Karpas-422 (cell line): ENCODE data around the gene COL16A1. TPM values are rescaled to one million over a fixed set of nuclear protein-coding genes. Genes with fewer than 3 reads are reported as not detected.

Experiments
- DNase-seq: peaks from one replicate; pipeline ENCODE4 v3.0.0-alpha.2; 2015
- H2AFZ ChIP-seq: fragments of 200-600 bp; sonication (generic); 2 replicates; pipeline ENCODE4 v1.6.1; 2014; ENCODE audit warnings: antibody characterized with exemption, low read length, mixed read lengths
- H3K27ac ChIP-seq: fragments of 200-600 bp; sonication (generic); 2 replicates; pipeline ENCODE4 v1.5.1; 2014; ENCODE audit warnings: mild to moderate bottlenecking, low read length, moderate library complexity
- H3K27me3 ChIP-seq: fragments of 200-600 bp; sonication (generic); 2 replicates; pipeline ENCODE4 v1.6.1; 2014; ENCODE audit warnings: low read length, mixed read lengths
- H3K36me3 ChIP-seq: fragments of 200-600 bp; sonication (generic); 2 replicates; pipeline ENCODE4 v1.6.1; 2014; ENCODE audit warnings: low read length, mixed read lengths; ENCODE audit not compliant: insufficient read depth
- H3K4me1 ChIP-seq: fragments of 200-600 bp; sonication (generic); 2 replicates; pipeline ENCODE4 v1.6.1; 2014; ENCODE audit warnings: mild to moderate bottlenecking, low read length, mixed read lengths
- H3K4me2 ChIP-seq: fragments of 200-600 bp; sonication (generic); 2 replicates; pipeline ENCODE4 v1.6.1; 2014; ENCODE audit warnings: low read length, low read depth, mild to moderate bottlenecking; ENCODE audit not compliant: poor library complexity, severe bottlenecking
- H3K4me3 ChIP-seq: fragments of 200-600 bp; sonication (generic); 2 replicates; pipeline ENCODE4 v1.5.1; 2014; ENCODE audit warnings: mild to moderate bottlenecking, antibody characterized with exemption, low read length, mixed read lengths
- H3K79me2 ChIP-seq: fragments of 200-600 bp; sonication (generic); 2 replicates; pipeline ENCODE4 v1.6.1; 2014; ENCODE audit warnings: mild to moderate bottlenecking, low read length, mixed read lengths
- H3K9ac ChIP-seq: fragments of 200-600 bp; sonication (generic); 2 replicates; pipeline ENCODE4 v1.6.0; 2014; ENCODE audit warnings: low read length
- H3K9me2 ChIP-seq: fragments of 200-600 bp; sonication (generic), shearing (Covaris generic); replicated peaks from 2 replicates; pipeline ENCODE4 v1.6.0; 2014; ENCODE audit warnings: mild to moderate bottlenecking, low read length, moderate library complexity; ENCODE audit not compliant: insufficient read depth
- H3K9me3 ChIP-seq: fragments of 300-700, 200-600 bp; sonication (generic); 2 replicates; pipeline ENCODE4 v1.6.1; 2014; ENCODE audit warnings: low read length, mixed read lengths
- H4K20me1 ChIP-seq: fragments of 200-600 bp; sonication (generic); 2 replicates; pipeline ENCODE4 v1.6.1; 2014; ENCODE audit warnings: mild to moderate bottlenecking, antibody characterized with exemption, low read length, low read depth; ENCODE audit not compliant: insufficient read depth
- total RNA-seq: library from RNA; depleted of rRNA; stranded (reverse); fragments of >200 nt; shearing (Covaris generic); gene quantifications from 2 replicates; pipeline ENCODE4 v1.2.3, GENCODE V29; 2014; ENCODE audit warnings: low replicate concordance

The COL16A1 gene
- total RNA-seq, 1 experiment from 2014 or later: not detected

DNA sequence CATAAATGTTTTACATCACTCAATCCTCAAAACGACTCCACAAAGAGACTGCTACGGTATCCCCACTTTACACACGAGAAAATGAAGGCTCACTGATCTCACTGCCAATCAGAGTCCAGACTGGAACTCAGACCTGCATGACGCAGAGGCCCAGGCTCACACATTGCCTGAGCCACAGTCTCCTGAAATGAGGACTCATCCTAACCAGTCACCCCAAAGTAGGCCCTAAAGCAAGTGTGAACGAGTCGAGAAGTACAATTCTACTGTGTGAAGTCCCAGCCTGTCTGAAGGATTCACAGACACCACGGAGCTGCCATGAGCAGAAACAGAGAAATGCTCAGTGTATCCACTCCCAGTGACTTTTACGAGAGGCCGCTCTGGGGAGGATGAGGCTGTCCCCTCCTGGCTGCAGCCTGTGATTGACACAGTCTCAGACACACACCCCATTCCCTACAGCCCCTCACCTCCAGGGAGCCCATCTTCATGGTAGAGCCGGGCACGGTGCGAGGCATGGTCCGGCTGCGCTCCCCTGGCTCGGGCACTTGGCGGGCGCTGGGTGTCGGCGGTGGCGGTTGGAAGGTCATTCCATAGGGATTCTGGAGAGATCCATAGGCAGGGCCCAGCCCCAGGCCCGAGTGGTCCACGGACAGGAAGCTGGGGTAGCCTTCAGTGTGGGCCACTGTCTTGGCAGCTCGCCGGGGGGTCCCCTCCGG is 26.7 kb upstream of the COL16A1 start:
- no peak overlapping the region for H3K4me2 ChIP-seq
- H4K20me1 ChIP-seq: peaks cover under 1% of the 10 kb centered on the region; the same call in 1 of the 2 replicates
- no peaks in the 10 kb centered on the region for H3K27me3 ChIP-seq
- H3K9ac ChIP-seq: no peak overlapping the region
- H3K4me1 ChIP-seq: peaks cover 16% of the 10 kb centered on the region
- H3K9me3 ChIP-seq: no peaks in the 10 kb centered on the region
- H2AFZ ChIP-seq: no peak overlapping the region
- no peak overlapping the region for H3K4me3 ChIP-seq
- H3K9me2 ChIP-seq: no peaks in the 10 kb centered on the region
- H3K27ac ChIP-seq: no peak overlapping the region
- no peaks in the 10 kb centered on the region for H3K79me2 ChIP-seq
- DNase-seq: no peak
- no peaks in the 10 kb centered on the region; the same call in 1 of the 2 replicates for H3K36me3 ChIP-seq

DNA sequence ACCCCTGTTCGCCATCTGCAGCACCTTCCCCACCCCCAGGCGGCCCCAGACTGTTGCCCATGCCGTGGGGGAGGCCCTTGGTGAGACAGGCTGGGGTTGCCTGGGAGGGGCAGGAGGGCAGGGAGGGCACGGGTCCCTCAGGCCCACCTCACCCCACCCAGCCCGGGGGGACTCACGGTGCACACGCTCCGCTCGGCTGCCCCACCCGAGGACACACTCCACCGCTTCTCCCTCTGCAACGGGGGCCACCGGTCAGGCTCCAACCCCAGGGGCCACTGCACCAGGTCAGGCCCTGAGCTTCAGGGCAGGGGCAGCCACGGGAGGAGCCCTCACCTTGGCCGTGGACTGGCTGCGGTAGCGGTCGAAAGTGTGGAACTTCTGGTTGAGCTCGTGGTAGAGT is 24.0 kb upstream of the COL16A1 start:
- H3K4me2 ChIP-seq: no peak overlapping the region
- no peak overlapping the region for H3K27ac ChIP-seq
- no peak overlapping the region for H3K4me3 ChIP-seq
- no peaks in the 10 kb centered on the region for H3K9me2 ChIP-seq
- no peaks in the 10 kb centered on the region; the same call in 1 of the 2 replicates for H3K36me3 ChIP-seq
- H3K79me2 ChIP-seq: no peaks in the 10 kb centered on the region
- H3K9ac ChIP-seq: no peak overlapping the region
- H3K27me3 ChIP-seq: no peaks in the 10 kb centered on the region
- no peaks in the 10 kb centered on the region for H3K9me3 ChIP-seq
- peaks cover 11% of the 10 kb centered on the region; the same call in 1 of the 2 replicates for H4K20me1 ChIP-seq
- peaks cover 16% of the 10 kb centered on the region for H3K4me1 ChIP-seq
- no peak for DNase-seq
- H2AFZ ChIP-seq: no peak overlapping the region

DNA sequence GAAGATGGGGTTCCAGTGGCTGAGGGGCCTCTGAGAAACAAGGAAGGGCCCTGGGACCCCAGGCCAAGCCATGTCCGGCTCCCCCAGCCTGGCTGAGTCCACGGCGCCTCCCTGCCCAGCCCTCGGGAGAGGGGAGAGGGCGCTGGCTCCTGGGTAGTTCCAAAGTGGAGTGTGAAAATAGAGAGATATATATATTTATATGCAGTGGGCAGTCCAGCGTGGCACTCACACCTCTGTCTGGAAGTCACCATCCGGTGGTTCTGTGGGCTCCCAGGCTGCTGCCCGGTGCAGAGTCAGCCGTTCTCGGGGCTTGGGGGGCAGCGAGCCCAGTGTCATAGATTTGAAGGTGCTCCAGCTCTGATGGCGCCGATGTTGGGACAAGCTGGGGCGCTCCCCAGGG is 23.4 kb upstream of the COL16A1 start:
- H3K9me2 ChIP-seq: no peaks in the 10 kb centered on the region
- H2AFZ ChIP-seq: no peak overlapping the region
- no peak overlapping the region for H3K27ac ChIP-seq
- H3K9me3 ChIP-seq: no peaks in the 10 kb centered on the region
- peaks cover 16% of the 10 kb centered on the region for H3K4me1 ChIP-seq
- no peak overlapping the region for H3K4me3 ChIP-seq
- no peaks in the 10 kb centered on the region; the same call in 1 of the 2 replicates for H3K36me3 ChIP-seq
- H3K27me3 ChIP-seq: no peaks in the 10 kb centered on the region
- DNase-seq: no peak
- H3K4me2 ChIP-seq: no peak overlapping the region
- no peak overlapping the region for H3K9ac ChIP-seq
- no peaks in the 10 kb centered on the region for H3K79me2 ChIP-seq
- peaks cover 15% of the 10 kb centered on the region; the same call in 1 of the 2 replicates for H4K20me1 ChIP-seq

- Histone ChIP-seq H3K9ac (no peak overlapping the region), H4K20me1 (peaks cover 15% of the 10 kb centered on the region; the same call in 1 of the 2 replicates), H2AFZ (no peak overlapping the region), H3K27ac (no peak overlapping the region), H3K9me2 (no peaks in the 10 kb centered on the region), H3K79me2 (no peaks in the 10 kb centered on the region), H3K4me2 (no peak overlapping the region), H3K9me3 (no peaks in the 10 kb centered on the region), H3K4me3 (no peak overlapping the region), H3K36me3 (no peaks in the 10 kb centered on the region; the same call in 1 of the 2 replicates), H3K27me3 (no peaks in the 10 kb centered on the region), H3K4me1 (peaks cover 16% of the 10 kb centered on the region)
- no peak for DNase-seq
These were observed 22.9 kb upstream of the COL16A1 start for GRCh38 chr1:31726715-31727114.

GRCh38 chr1:31725777-31726535 is 22.1 kb upstream of the COL16A1 start:
- no peak overlapping the region for H3K27ac ChIP-seq
- H3K27me3 ChIP-seq: no peaks in the 10 kb centered on the region
- H3K36me3 ChIP-seq: no peaks in the 10 kb centered on the region; the same call in 1 of the 2 replicates
- H3K4me3 ChIP-seq: no peak overlapping the region
- H3K9me3 ChIP-seq: no peaks in the 10 kb centered on the region
- DNase-seq: no peak
- peaks cover 15% of the 10 kb centered on the region; the same call in 1 of the 2 replicates for H4K20me1 ChIP-seq
- peaks cover 16% of the 10 kb centered on the region for H3K4me1 ChIP-seq
- H3K9ac ChIP-seq: no peak overlapping the region
- H3K9me2 ChIP-seq: no peaks in the 10 kb centered on the region
- H3K4me2 ChIP-seq: no peak overlapping the region
- no peaks in the 10 kb centered on the region for H3K79me2 ChIP-seq
- H2AFZ ChIP-seq: no peak overlapping the region

DNA sequence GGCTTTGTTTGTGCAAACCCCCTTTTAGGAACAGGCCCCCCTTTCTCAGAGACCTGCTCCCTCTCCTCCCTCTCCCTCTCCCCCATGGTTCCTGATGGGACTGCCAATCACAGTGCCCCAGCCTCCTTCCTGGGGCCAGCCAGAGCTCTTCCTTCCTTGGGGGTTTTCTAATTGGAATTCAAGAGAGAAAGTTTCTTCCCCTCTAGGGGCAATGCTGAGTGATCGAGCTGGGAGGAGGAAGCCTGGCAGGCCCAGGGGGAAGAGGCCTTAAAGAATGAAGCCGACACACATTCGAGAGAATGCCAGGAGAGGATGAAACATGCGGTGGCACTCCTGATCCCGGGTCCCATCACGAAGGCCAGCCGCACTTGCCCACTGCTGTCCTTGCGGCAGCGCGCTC is 21.3 kb upstream of the COL16A1 start:
- no peak for DNase-seq

DNA sequence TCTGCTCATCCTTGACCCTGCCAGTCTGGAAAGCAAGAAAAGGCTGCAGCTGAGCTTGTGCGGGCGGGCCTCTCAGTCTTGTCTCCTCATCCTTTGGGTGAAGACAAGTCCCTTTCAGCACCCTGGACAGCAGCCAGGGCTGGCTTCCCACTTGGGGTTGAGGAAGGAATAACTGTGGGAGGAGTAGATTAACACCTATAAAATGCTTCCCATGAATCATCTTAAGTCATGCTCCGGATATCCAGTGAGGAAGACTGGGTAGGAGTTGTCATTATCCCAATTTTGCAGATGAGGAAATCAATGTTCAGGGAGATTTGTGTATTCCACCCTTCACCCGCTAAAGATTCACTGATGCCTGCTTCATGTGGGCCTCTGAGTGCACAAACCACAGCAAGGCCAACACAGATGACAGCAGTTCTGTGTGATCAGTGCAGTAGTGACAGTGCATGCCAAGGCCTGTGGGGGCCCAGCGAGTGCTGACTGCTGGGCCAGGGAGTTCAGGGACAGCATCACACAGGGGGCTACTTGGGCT is 20.1 kb upstream of the COL16A1 start:
- Histone ChIP-seq H3K27me3 (no peaks in the 10 kb centered on the region), H3K9me3 (no peaks in the 10 kb centered on the region), H3K79me2 (no peaks in the 10 kb centered on the region), H3K27ac (no peak overlapping the region), H2AFZ (no peak overlapping the region), H3K36me3 (no peaks in the 10 kb centered on the region), H3K9ac (no peak overlapping the region), H3K9me2 (no peaks in the 10 kb centered on the region), H3K4me3 (no peak overlapping the region), H3K4me2 (no peak overlapping the region), H4K20me1 (peaks cover 21% of the 10 kb centered on the region; the same call in 1 of the 2 replicates), H3K4me1 (peaks cover 16% of the 10 kb centered on the region)
- DNase-seq: peak; percentile 82

More for the DNA sequence above, 21.3 kb upstream of the COL16A1 start:
- Histone ChIP-seq H2AFZ (no peak overlapping the region), H3K27me3 (no peaks in the 10 kb centered on the region), H4K20me1 (peaks cover 21% of the 10 kb centered on the region; the same call in 1 of the 2 replicates), H3K36me3 (no peaks in the 10 kb centered on the region; the same call in 1 of the 2 replicates), H3K4me1 (peaks cover 16% of the 10 kb centered on the region), H3K9ac (no peak overlapping the region), H3K9me2 (no peaks in the 10 kb centered on the region), H3K79me2 (no peaks in the 10 kb centered on the region), H3K4me2 (no peak overlapping the region), H3K4me3 (no peak overlapping the region), H3K27ac (no peak overlapping the region), H3K9me3 (no peaks in the 10 kb centered on the region)

GRCh38 chr1:31718327-31718897 is 14.6 kb upstream of the COL16A1 start:
- H3K4me2 ChIP-seq: no peak overlapping the region
- H3K79me2 ChIP-seq: no peaks in the 10 kb centered on the region
- H2AFZ ChIP-seq: no peak overlapping the region
- DNase-seq: no peak
- H4K20me1 ChIP-seq: peaks cover 10% of the 10 kb centered on the region; the same call in 1 of the 2 replicates
- no peaks in the 10 kb centered on the region for H3K9me3 ChIP-seq
- H3K36me3 ChIP-seq: no peaks in the 10 kb centered on the region
- H3K27ac ChIP-seq: no peak overlapping the region
- no peaks in the 10 kb centered on the region for H3K27me3 ChIP-seq
- no peaks in the 10 kb centered on the region for H3K9me2 ChIP-seq
- H3K4me1 ChIP-seq: peaks cover 6% of the 10 kb centered on the region
- H3K4me3 ChIP-seq: no peak overlapping the region
- no peak overlapping the region for H3K9ac ChIP-seq
